ENCODE data around the gene PMFBP1.
"Not testable (repeated sequence)": the region's sequence is repeated elsewhere in the genome, so short reads cannot be mapped to it uniquely, and the experiment has no call there.

The PMFBP1 gene

DNA sequence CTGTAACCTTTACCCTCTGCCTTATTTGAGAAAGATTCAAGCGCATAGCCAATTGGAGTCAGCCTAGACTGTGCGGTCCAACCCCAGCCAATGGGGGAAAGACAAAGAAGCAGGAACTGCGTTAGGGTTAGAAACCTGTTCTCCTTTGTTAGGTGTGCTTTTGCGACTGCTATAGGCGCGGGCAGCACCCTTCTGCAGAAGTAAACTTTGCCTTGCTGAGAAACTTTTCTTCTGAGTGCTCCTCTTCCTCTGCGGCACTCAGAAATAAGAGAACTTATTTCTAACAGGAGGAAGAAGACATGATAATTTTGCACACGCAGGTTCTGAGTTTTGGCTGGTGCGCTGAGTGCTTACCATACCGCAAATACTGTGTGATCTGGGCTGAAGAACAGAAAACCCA, 87.5 kb downstream of the PMFBP1 start:
- H3K4me3 ChIP-seq (ENCODE audit: control insufficient read depth, low read depth, low read length), result no peak overlapping the region
- no peak for DNase-seq (ENCODE audit: low read depth)
- TF ChIP-seq, protein P1, sequence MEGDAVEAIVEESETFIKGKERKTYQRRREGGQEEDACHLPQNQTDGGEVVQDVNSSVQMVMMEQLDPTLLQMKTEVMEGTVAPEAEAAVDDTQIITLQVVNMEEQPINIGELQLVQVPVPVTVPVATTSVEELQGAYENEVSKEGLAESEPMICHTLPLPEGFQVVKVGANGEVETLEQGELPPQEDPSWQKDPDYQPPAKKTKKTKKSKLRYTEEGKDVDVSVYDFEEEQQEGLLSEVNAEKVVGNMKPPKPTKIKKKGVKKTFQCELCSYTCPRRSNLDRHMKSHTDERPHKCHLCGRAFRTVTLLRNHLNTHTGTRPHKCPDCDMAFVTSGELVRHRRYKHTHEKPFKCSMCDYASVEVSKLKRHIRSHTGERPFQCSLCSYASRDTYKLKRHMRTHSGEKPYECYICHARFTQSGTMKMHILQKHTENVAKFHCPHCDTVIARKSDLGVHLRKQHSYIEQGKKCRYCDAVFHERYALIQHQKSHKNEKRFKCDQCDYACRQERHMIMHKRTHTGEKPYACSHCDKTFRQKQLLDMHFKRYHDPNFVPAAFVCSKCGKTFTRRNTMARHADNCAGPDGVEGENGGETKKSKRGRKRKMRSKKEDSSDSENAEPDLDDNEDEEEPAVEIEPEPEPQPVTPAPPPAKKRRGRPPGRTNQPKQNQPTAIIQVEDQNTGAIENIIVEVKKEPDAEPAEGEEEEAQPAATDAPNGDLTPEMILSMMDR (IDR thresholded peaks at IDR 0.05; ENCODE audit: control insufficient read depth, insufficient read depth, low read depth, low read length, missing control alignments), result no peak

DNA sequence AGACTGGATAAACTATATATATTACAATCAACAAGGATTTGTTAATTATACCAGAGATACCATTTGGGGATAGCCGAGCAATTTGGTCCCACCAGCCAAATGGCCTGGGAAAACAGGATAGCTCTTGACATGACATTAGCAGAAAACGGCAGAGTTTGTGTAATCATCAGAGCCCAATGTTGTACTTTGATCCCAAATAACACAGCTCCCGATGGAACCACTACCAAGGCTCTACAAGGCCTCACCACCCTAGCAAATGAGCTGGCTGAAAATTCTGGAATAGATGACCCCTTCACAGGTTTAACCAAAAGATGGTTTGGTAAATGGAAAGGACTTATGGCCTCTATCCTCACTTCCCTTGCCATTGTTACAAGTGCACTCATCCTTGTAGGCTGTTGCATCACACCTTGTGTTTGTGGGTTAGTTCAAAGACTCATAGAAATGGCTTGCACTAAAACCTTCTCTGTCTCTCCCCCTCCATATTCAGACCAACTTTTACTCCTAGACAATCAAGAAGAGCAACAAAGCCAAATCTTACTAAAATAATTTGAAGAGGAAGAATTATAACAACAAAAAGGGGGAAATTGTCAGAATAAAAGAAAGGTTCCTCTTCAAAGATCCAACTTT, 88.1 kb downstream of the PMFBP1 start:
- H3K4me3 ChIP-seq (ENCODE audit: control insufficient read depth, low read depth, low read length), result no peak overlapping the region
- DNase-seq (ENCODE audit: low read depth), result no peak
- TF ChIP-seq, protein P1 (IDR thresholded peaks at IDR 0.05; ENCODE audit: control insufficient read depth, insufficient read depth, low read depth, low read length, missing control alignments), result no peak

DNA sequence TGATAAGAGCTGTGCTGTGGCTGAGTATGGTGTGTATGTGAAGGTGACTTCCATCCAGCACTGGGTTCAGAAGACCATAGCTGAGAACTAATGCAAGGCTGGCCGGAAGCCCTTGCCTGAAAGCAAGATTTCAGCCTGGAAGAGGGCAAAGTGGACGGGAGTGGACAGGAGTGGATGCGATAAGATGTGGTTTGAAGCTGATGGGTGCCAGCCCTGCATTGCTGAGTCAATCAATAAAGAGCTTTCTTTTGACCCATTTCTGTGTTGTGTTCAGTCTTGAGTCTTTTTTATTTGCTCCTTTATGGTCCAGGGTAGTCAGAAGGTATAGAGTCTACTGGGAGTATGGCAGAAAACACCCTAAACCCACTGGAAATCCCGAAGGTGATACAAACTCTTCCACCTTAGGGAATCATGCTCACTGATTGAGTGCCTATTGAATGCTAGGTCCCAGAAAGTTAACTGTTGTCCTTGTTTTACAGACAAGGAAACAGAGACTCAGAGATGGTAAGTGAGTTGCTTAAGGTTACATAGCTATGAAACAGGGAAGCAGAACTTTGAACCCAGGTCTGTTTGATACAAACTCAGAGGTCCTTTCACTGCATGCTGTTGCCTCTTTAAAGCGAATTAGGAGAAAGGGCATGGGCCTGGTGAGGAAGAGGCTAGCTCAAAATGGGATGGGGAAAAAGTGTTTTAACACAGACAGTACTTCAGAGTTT, 94.8 kb downstream of the PMFBP1 start:
- DNase-seq (ENCODE audit: low read depth); H3K4me3 ChIP-seq (ENCODE audit: control insufficient read depth, low read depth, low read length): not testable (repeated sequence)

DNA sequence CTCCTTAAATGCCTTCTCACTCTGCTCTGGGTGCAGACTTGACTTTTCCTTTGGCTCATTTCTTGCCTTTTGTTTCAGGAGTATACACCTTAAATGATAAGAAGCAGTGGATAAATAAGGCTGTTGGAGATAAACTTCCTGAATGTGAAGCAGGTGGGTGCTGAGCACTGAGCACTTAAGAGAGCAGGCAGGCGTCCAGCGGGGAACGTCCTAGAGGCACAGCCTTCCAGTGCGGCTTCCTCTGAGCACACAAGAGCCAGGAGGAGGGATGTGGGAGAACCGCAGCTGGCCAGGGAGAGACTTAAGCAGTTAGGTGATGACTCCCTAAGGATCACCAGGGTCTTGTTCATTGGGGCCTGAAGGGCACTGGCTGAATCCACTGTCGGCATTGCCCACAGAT, 96.9 kb downstream of the PMFBP1 start:
- not testable (repeated sequence) for DNase-seq (ENCODE audit: low read depth); H3K4me3 ChIP-seq (ENCODE audit: control insufficient read depth, low read depth, low read length)

DNA sequence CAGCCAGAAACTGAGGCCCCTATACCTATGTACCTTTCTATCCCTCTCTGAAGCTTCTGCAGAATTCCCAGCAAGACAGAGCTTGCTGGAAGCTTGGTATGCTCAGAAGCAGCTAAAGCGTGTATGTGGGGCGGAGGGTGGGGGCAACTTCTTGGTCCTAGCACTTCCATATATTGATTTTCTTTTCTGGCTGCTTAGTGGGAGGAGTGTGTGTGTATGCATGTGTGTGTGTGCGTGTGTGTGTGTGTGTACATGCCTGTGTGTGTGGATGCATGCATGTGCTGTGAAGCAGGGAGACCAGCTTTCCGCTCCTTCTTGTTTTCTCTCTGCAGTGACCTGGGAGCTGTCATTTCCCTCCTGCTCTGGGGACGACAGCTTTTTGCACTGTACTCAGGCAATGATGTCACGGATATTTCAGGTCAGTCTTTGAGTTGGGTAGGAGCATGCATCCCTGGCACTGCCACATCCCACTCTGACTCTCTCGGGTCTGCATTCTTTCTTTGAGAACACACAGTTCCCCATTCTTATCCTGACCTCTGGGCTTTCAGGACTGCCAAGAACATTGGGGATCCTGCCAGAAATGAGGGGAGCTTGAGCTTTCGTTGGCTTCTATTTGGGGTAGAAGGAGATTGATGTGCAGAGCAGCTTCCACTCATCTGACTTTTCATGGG, 98.3 kb downstream of the PMFBP1 start:
- TF ChIP-seq, protein P1 (IDR thresholded peaks at IDR 0.05; ENCODE audit: control insufficient read depth, insufficient read depth, low read depth, low read length, missing control alignments), result no peak
- no peak overlapping the region for H3K4me3 ChIP-seq (ENCODE audit: control insufficient read depth, low read depth, low read length)
- DNase-seq (ENCODE audit: low read depth), result no peak

DNA sequence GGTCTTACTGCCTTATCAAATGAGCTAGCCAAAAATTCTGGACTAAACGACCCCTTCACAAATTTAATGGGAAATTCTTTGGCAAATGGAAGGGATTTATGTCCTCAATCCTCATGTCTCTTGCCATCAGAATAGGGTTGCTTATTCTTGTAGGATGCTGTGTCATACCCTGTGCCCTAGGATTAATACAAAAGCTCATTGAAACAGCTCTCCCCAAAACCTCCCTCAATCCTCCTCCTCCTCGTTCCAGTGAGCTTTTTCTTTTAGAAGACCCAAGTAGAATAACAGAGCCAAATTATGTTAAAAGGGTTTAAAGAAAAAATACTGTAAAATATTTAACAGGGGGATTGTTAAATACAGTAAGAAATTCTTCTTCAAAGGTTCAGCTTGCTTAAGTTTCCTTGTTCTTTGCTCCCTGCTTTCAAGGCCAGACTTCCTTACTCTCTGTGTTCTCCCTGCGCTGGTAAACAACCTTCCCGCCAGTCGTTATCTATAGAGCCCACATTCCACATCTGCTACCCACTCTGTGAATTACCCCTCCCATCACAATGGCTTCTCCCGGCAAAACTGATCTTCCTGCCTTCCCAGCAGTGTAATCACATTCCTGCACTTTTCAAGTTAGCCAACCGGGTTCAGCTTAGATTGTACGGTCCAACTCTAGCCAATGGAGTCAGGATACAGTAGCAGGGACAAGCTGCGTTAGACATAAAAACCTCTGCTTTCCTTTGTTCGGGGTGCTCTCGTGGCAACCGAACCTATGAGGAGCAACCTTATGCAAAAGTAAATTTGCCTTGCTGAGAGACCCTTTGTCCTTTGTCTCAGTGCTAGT, 99.2 kb downstream of the PMFBP1 start:
- no peak for DNase-seq (ENCODE audit: low read depth)
- H3K4me3 ChIP-seq (ENCODE audit: control insufficient read depth, low read depth, low read length), result no peak overlapping the region
- TF ChIP-seq, protein P1 (IDR thresholded peaks at IDR 0.05; ENCODE audit: control insufficient read depth, insufficient read depth, low read depth, low read length, missing control alignments), result no peak
